HG02884 (cell line): ENCODE data around the gene CEP76.

Source experiments
- ATAC-seq: cut with Tn5 transposase; IDR thresholded peaks from one replicate; pipeline ENCODE4 v1.9.1; 2021; ENCODE audit warnings: mild to moderate bottlenecking, moderate library complexity; ENCODE audit not compliant: unreplicated experiment

CEP76 gene, protein sequence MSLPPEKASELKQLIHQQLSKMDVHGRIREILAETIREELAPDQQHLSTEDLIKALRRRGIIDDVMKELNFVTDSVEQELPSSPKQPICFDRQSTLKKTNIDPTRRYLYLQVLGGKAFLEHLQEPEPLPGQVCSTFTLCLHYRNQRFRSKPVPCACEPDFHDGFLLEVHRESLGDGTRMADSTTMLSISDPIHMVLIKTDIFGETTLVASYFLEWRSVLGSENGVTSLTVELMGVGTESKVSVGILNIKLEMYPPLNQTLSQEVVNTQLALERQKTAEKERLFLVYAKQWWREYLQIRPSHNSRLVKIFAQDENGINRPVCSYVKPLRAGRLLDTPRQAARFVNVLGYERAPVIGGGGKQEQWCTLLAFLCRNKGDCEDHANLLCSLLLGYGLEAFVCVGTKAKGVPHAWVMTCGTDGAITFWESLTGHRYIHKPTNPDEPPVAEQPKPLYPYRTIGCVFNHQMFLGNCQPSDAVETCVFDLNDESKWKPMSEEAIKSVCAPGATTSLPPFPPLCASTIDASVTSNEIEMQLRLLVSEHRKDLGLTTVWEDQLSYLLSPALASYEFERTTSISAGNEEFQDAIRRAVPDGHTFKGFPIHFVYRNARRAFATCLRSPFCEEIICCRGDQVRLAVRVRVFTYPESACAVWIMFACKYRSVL

DNA sequence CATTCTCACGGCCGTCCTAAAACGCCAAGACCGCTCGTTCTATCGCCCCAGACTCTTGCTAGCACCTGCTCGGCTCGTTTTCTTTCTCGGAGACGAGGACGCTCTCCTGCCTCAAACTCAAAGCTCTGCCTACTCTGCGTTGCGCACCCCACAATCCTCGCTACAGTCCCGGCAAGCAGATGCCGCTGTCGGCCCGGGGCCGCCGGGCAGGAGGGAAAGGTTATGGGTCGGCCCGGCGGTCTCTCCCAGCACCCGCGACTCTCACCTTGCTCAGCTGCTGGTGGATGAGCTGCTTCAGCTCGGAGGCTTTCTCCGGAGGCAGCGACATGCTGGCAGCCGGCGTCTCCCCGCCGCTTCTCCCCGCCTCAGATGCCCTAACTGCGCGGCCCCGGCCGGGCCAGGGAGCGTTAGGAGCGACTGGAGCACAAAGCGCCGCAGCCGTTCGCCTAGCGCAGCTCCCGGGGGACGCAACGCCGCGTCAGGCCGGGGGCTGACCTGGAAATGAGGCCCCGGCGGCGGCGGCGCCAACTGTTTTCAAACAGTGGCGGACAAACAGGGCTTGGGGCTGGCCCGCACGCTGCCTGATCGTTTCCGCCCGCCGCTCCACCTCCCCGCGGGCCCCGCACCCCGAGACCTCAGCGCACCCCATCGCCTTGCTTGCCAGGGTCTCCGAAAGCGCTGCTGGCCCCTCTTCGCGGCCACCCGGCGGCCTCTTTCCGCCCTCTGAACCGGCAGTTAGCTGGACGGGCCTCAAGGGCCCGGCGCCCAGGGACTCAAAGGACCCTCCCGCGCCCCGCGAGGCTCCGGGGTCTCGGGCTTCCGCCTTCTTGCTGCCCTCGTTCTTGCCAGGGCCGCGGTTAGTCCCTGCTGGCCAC lies at the start of gene CEP76, which contains the start of gene PSMG2:
CEP76 (minus strand) TSS at position 503 of the 875 bp plus-strand sequence; CDS start at position 328, 175 bp downstream.
PSMG2 (plus strand) TSS at position 822 of the 875 bp plus-strand sequence. CDS start 66 bp downstream, outside the sequence.
- ATAC-seq, result peak; percentile 74

DNA sequence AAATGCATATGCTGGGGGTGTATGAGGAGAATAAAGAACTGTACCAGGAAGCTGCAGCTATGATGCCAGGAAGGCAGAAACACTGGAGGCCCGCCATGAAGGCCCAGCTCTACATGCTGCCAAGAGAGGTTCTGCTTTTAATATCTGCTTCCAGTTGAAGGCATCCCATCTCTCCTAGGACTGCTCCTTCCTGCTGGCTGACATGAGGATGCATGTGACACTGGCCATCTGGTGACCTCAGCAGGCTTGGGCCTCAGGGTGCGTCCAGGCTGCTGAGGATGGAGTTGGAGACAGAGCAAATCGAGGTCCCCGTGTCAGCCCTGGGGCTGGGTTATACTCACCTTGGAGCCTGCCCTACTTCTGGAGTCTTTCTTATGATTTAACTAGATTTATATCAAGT lies 49.4 kb upstream of the CEP76 start:
- no peak for ATAC-seq

DNA sequence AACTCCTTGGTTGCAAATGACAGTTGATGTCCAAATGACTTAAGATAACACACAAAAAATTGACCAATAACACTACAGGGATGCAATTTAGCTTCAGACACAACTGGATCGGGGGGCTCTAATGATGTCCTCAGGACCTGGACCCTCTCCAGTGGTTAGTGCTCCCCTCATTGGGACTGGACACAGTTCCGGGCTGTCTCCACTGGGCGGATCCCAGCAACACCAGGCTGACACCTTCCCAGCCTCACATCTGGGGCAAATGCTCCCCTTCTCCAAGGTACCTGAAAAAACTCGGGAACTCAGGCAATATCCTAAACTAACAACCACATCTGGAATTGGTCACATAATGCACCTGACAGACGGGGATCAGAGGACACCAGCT lies 49.0 kb upstream of the CEP76 start:
- ATAC-seq, result no peak

DNA sequence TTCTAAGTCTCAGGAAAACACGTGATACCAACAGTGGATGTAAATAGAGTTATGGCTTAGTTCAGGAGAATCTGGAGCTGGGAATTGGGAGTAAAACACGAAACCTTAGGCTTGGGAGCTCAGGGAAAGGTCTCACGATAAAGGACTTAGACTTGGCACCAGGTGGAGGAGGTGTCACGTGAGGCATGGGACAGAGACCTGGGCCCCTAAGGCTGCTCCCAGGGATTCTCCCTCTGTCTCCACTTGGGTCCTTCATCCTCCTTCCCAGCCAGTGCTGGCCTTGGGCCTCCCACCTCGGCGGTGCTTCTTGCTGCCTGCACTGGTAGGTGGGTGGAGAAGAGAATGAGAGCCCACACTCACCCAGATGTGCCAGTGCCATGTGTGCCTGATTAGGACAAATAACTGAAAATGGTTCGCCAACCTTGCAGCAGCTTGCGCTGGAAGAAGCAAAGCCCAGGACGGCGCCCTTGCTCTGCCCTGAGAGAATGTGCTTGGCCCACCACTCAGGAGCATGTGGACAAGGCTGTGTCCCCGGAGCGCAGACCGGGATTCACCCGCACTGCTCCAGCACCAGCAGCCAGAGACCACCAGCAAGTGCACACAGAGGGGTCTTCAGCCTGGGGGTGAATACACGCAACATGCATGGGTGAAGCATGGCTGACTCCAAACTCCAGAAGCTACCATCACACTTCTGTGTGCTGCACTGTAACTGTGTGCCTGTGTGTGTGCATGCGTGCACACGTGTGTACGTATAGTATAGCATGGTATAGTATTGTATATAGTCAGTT lies 48.4 kb upstream of the CEP76 start:
- ATAC-seq, result no peak

DNA sequence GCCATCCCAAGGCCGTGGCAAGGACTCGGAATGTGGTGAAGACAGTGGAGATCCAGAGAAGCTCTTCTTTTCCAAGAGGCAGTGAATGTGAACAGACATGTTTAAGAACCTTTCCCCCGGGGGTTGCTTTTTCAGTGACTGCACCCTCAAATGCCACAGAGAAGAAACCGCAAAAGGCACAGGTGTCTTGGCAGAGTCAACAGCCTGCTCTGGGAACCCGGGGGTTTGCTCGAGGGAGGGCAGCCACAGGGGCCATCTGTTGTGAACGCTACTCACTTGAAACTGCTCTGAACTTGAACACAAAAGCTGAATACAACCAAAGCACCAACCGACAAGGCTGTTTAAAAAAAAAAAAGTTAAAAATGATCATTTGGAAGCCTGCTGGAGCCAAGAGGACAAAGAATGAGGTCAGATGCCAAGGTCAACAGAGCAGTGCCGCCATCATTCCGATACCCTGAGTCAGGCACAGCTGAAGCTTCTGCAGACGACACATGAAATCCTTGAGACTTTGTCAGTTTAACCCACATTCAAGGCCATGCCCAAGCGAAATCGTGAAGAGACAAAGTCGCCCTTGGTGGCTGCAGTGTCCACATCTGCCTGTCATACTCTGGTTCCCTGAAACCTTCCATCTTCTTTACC lies 47.7 kb upstream of the CEP76 start:
- no peak for ATAC-seq

DNA sequence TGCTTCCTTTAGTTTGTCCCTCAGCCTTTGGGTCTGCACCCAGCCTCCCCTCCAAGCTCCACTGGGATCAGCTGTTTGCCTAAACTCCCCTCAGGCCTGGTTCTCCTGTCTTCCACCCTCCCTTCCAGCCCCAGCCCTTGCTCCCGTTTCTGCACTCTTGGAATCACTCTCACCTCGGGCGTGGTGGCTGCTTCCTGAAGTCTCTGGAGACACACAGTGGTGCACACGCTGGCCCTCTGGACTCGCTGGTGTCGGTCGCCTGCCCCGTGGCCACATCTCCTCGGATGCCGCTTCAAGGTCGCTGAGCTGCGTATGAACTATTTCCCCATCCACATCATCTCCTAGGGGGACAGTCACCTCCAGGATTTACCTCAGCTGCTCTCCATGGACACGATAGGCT lies 46.6 kb upstream of the CEP76 start:
- no peak for ATAC-seq

DNA sequence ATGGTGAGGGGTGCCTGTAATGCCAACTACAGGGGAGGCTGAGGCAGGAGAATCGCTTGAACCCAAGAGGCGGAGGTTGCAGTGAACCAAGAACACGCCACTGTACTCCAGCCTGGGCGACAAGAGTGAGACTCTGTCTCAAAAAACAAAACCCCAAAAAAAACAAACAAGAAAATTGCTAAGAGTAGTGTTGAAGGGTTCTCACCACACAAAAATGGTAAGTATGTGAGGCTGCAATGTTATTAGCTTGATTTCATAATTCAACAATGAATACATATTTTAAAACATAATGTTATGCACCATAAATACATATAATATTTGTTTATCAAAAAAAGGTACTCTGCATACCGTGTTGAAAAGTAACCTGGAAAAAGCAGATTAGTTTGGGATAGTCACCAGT lies 46.1 kb upstream of the CEP76 start:
- ATAC-seq, result no peak

DNA sequence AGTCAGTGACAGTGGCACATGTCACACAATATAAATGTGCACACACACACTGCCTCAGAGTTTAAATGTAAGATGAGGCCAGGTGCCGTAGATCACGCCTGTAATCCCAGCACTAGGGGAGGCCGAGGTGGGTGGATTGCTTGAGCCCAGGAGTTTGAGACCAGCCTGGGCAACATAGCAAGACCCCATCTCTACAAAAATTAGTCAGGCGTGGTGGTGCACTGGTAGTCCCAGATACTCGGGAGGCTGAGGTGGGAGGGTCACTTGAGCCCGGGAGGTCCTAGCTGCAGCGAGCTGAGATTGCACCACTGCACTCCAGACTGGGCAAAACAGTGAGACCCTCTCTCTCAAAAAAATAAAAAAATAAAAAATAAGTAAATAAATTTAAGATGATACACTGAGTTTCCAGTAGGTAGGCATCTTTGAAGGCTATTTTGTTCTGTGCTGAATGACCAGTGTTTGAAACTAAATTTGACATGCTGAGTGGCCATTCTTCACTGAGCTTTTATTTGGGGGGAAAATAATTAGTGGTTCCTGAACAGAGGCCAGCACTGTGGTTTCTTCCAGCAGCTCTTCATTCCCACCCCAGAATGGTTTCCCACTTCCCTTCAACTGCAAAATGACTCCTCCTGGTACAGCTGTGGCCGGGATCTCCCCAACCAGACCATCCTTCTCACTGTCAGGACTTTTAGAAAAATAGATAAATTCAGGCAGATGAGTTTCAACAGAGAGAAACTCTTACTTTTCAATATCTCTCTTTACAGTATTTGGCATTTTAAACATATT lies 45.2 kb upstream of the CEP76 start:
- no peak for ATAC-seq

DNA sequence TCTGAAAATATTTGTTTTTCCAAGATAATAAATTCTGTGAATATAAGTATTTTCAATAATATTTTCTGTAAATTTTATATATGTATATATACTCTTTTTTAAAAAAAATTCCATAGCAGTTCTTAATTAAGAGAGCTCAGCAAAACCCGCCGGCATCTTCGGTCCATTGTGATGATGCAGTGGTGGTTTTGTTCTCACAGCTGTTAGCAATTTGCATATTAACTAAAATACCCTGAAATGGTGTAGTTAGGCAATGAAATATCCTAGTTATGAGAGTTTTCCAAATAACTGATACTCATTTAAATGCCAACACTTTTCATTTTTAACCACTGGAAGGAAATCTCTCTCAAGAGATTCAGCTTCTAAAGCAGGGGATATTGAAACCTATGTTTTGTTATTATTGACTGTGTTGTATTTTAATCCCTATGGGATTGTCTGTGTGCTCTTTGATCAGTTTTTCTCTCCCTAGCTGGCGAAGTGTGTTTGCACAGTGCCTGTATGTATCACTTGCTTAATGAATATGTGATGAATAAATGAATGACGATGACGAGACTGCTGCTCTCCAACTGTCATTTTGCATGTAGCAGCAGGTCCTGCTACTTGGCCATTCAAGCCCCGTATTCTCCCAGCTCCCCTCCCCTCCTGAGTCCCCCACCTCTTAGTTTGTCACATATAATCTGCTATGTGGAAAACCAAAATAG lies 42.7 kb upstream of the CEP76 start:
- ATAC-seq, result no peak

DNA sequence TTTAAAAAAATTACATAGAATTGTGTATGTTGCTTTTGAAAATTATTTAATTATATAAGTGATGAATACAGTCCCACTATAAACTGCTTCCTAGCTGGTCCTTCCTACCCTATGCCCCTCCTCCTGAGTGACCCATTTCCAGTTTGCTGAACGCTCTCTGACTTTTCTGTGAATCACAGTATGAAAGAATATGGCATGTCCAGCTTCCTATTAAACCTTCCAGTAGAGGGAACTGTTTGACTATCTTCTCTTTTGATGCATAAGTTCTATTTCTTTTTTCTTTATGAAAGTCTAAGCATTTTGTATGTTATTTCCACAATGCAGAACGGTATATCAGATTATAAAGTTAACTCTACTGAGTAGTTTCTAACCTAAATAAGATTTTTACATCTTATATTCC lies 41.6 kb upstream of the CEP76 start:
- ATAC-seq, result no peak

DNA sequence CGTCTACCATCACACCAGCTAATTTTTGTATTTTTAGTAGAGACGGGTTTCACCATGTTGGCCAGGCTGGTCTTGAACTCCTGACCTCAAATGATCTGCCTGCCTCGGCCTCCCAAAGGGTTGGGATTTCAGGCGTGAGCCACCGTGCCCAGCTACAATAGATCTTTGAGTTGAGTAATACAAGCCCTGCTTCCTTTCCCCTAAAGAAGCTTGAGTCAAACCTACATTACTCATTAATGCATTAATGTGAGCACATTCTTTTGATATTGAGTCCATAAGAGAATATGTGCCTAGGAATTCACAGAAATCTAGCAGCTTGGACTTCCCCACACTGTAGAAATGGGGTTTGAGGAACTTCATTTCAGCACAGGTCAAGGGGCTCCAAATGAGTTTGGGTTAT lies 39.9 kb upstream of the CEP76 start:
- no peak for ATAC-seq

DNA sequence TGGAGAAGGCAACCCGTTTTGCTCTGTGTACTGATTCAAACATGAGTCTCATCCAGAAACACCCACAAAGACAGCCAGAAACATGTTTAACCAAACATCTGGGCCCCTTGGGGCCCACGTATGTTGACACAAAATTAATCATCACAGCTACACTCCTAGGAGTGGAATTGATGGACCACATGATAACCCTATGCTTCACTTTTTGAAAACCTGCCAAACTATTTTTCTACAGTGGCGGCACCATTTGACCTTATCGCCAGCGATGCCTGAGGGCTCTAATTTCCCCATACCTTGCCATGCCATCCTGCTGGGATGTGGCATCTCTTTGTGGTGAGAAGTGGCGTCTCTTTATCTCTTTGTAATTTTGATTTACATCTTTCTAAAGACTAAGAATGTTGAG lies 38.8 kb upstream of the CEP76 start:
- no peak for ATAC-seq

DNA sequence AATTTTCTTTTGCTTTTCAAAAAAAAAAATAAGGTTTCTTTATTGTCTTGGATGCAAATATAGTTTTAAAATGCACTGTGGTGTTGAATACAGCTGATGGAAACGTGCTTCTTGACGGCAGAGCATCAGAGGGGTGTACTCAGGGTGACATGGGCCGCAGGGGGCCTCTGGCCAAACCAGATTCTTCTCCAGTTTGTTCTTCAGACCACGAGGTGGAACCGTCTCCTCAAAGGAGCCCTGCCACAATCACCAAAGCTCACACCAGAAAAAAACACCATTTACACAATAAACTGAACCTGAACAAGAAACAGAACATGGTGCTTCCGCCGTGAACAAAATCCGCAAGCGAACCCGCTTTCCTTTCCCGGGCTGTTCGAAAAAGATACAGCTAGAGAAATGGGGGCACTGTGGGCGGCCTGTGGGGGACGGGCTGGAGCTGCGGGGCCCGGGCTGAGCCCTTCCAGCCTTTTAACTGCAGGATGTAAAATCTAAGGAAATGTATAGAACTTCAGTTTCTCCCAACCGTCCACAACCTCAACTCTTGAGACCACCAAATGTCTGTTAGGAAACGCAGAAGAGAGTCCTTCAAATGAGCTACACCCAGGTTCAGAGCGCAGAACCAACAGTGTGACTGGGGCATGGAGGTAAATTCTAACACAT lies 34.9 kb upstream of the CEP76 start:
- no peak for ATAC-seq

DNA sequence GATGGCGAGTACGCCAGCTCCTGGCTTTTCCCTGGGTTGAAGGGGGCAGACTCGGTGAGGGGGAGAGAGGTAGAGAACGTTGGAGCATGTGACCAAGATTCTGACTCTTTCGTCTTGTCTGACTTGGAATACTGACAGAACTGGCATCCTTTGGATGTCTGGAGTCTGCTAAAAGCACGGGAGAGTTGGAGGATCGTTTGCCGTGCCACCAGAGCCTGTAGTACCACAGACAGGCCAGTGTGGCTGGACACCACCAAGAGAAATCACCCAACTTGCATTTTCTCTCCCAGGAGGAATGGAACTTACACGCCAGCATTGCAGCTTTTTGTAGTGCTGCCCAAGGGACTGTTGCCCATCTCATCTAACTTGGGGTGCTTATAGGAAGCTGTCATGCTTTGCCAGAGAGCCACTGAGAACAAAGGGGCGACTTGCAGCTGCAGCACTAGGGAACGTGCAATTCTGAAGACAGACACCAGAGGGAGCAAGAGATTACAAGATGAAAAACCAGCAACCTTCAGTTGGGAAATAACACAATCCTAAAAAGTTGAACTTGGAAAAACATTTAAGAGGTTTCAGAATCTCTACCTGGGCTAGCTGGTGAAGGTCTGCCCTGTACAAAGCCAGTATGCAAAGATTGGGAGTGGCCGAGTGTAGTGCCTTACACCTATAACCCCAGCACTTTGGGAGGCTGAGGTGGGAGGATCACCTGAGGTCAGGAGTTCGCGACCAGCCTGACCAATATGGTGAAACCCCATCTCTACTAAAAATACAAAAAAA lies 24.4 kb upstream of the CEP76 start:
- no peak for ATAC-seq

DNA sequence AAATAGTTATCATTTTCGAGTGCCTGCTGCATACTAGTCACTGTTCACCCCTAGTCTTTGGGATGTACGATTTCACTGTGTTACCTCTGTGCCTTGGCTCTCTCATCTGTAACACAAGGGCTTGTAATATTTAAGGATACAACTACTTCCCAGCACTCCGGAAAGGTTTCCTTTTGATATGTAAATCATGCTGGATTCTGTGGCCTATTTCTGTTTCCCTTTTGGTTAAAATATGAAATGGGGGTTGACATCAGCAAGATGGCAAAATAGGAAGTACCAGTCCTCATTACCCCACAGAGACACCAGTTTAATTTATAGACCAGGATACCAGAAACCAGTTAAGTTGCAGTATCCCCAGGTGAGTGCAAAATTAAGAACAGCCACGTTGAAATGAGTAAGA lies 23.8 kb upstream of the CEP76 start:
- ATAC-seq, result no peak

DNA sequence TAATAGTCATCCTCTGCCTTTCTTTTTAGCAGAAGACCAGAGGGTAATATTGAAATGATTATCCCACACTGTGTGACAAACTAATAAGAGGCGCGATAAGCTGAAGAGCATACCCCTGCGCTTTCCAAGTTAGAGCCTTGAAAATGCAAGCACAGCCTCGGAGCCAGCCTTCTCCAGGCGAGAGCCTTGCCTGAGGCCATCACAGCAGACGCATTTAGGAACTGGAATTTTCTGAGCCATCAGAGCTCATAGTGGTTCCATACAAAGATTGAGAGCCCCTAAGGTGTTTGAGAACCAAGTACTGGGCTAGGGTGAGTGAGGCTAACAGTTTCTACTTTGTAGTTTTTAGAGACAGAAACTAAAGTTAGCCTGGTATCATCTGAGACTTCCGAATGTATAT lies 20.2 kb upstream of the CEP76 start:
- no peak for ATAC-seq

DNA sequence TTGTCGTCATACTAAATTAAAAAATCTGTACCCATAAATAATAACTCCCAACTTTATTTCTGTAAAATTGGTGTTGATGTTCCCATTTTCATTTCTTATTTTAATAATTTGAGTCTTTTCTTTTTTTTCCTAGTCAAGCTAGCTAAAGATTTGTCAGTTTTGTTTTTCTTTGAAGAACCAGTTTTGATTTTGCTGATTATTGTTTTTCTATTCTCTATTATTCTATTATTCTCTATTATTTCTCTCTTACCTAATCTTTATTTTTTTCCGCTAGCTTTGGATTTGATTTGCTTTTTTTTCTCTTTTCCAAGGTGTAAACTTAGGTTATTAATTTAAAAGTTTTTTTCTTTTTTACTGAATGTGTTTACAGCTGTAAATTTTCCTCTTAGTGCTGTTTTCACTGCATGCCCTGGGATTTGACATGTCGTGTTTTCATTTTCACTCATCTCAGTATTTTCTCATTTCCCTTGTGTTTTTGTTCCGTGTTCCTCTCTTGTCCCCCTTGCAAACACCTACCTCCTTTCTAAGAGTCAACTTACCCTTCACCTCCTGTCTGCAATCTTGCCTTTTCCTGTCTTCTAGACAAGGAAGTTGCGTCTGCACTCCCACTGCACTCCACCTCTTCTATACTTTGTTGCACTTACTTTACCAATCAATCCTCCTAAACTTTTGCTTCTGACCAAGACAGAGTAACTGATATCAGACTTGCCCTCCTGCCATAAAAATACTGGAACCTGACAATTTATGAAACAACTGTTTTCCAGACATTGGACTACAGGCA lies 19.2 kb upstream of the CEP76 start:
- no peak for ATAC-seq
